PC-9 (cell line): Measurements from ENCODE around the gene METTL13.

ENCODE experiments used
- EZH2 ChIP-seq: fragments of 200-600 bp; sonication (generic); IDR thresholded peaks from 2 replicates; pipeline ENCODE4 v1.8.0; 2017; ENCODE audit warnings: antibody characterized with exemption, low read depth
- TF ChIP-seq, protein P1 (sequence below): fragments of 200-600 bp; sonication (generic); conservative IDR thresholded peaks from 2 replicates; pipeline ENCODE4 v1.6.1; 2017; ENCODE audit warnings: mixed run types, antibody characterized with exemption, mild to moderate bottlenecking, moderate library complexity

DNA sequence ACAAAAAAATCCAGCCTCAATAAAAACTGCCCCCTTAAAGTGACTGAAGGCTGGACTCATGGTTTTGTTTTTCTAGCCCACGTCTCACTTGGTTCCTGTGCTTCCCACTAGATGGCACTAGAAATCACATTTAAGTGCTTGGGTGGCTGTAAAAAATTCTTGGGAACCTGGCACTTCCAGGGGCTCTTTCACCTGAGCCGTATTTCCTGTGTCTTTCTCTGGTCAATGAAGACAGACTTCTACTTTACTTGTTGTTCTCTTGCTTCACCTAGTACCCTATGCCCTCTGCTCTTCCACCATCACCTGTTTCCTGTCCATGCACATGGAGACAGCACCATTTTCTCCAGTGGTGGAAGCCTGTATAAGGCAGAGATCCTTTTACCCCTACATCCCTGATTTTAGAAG, 20.0 kb downstream of the METTL13 start:
- no peak for TF ChIP-seq EZH2
- TF ChIP-seq, protein P1, sequence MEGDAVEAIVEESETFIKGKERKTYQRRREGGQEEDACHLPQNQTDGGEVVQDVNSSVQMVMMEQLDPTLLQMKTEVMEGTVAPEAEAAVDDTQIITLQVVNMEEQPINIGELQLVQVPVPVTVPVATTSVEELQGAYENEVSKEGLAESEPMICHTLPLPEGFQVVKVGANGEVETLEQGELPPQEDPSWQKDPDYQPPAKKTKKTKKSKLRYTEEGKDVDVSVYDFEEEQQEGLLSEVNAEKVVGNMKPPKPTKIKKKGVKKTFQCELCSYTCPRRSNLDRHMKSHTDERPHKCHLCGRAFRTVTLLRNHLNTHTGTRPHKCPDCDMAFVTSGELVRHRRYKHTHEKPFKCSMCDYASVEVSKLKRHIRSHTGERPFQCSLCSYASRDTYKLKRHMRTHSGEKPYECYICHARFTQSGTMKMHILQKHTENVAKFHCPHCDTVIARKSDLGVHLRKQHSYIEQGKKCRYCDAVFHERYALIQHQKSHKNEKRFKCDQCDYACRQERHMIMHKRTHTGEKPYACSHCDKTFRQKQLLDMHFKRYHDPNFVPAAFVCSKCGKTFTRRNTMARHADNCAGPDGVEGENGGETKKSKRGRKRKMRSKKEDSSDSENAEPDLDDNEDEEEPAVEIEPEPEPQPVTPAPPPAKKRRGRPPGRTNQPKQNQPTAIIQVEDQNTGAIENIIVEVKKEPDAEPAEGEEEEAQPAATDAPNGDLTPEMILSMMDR, result peak; percentile 82
